Activated CD8-positive, alpha-beta T cell treated with anti-CD3 and anti-CD28 coated beads for 36 hours (primary cell): ENCODE results near the gene TPSG1. TPM values are rescaled to one million over a fixed set of nuclear protein-coding genes. Genes with fewer than 3 reads are reported as not detected.
A peak's percentile ranks its signal among the peaks of the same experiment; 100 is the strongest.
"Not testable (repeated sequence)": the region's sequence is repeated elsewhere in the genome, so short reads cannot be mapped to it uniquely, and the experiment has no call there.

Source experiments
- ATAC-seq: fragments of 200-7000 bp; cut with Tn5 transposase; one replicate; pipeline ENCODE4 v1.10.0; 2021; ENCODE audit warnings: mild to moderate bottlenecking, moderate library complexity
- CTCF ChIA-PET: fragments of 350-600 bp; sonication (Branson Sonifier 250); formaldehyde crosslinking; loops from one replicate; lab custom pipeline; 2021; ENCODE audit warnings: antibody characterized with exemption; lab: Charles Lee
- POLR2A ChIA-PET: fragments of 350-600 bp; sonication (Branson Sonifier 250); formaldehyde crosslinking; loops from one replicate; lab custom pipeline; 2021; ENCODE audit warnings: antibody characterized with exemption; lab: Charles Lee
- DNase-seq: peaks from one replicate; pipeline ENCODE4 v3.0.0-alpha.2; 2020
- H3K27ac Mint-ChIP-seq: one replicate; pipeline ENCODE4 v1.8.0; 2021; ENCODE audit warnings: mild to moderate bottlenecking, mixed read lengths
- H3K27me3 Mint-ChIP-seq: one replicate; pipeline ENCODE4 v1.8.0; 2021; ENCODE audit warnings: mixed read lengths
- H3K36me3 Mint-ChIP-seq: one replicate; pipeline ENCODE4 v1.8.0; 2021; ENCODE audit warnings: low read depth, mixed read lengths
- H3K4me1 Mint-ChIP-seq: one replicate; pipeline ENCODE4 v1.8.0; 2021; ENCODE audit warnings: low read depth, mixed read lengths
- H3K4me3 Mint-ChIP-seq: one replicate; pipeline ENCODE4 v1.8.0; 2021; ENCODE audit warnings: mild to moderate bottlenecking, moderate library complexity, mixed read lengths
- H3K9me3 Mint-ChIP-seq: one replicate; pipeline ENCODE4 v1.8.0; 2021; ENCODE audit warnings: mixed read lengths
- CTCF ChIP-seq: fragments of 200-600 bp; IDR thresholded peaks from one replicate; pipeline ENCODE4 v1.8.0; 2022; ENCODE audit warnings: antibody characterized with exemption, mild to moderate bottlenecking
- intact Hi-C: fragments of 100-400 bp; cut with micrococcal nuclease; formaldehyde crosslinking; loops from one replicate; pipeline ENCODE4 v1.10.0; 2022
- total RNA-seq, 2 experiments: library from RNA; stranded (reverse); gene quantifications; one replicate each; pipeline ENCODE4 v1.2.3, GENCODE V29; 2021

The TPSG1 gene
- total RNA-seq, 2 experiments from 2014 or later: not detected

- Mint-ChIP-seq H3K4me3 (no peak overlapping the region), H3K27me3 (peaks cover 3% of the 10 kb centered on the region), H3K27ac (no peak overlapping the region), H3K4me1 (no peaks in the 10 kb centered on the region), H3K9me3 (no peaks in the 10 kb centered on the region), H3K36me3 (no peaks in the 10 kb centered on the region)
- DNase-seq (no peak), ATAC-seq (no peak)
- ChIA-PET POLR2A (no interaction called here), CTCF (no interaction called here)
- intact Hi-C loops: no loop called here
- no peak for TF ChIP-seq CTCF
These were observed 20.5 kb upstream of the TPSG1 start for GRCh38 chr16:1245452-1246020.

- no peaks in the 10 kb centered on the region for H3K9me3 Mint-ChIP-seq
- intact Hi-C loops: no loop called here
- no peaks in the 10 kb centered on the region for H3K4me1 Mint-ChIP-seq
- ATAC-seq: no peak
- H3K27ac Mint-ChIP-seq: no peak overlapping the region
- no peak overlapping the region for H3K4me3 Mint-ChIP-seq
- TF ChIP-seq CTCF: no peak
- CTCF ChIA-PET: no interaction called here
- peak; percentile 23 for DNase-seq
- POLR2A ChIA-PET: no interaction called here
- H3K27me3 Mint-ChIP-seq: peaks cover 3% of the 10 kb centered on the region
- no peaks in the 10 kb centered on the region for H3K36me3 Mint-ChIP-seq
These were observed 19.8 kb upstream of the TPSG1 start for GRCh38 chr16:1244881-1245280.

- H3K27ac Mint-ChIP-seq, POLR2A ChIA-PET, H3K4me1 Mint-ChIP-seq, CTCF ChIA-PET, intact Hi-C loops, H3K9me3 Mint-ChIP-seq, DNase-seq, H3K36me3 Mint-ChIP-seq, H3K27me3 Mint-ChIP-seq, ATAC-seq, H3K4me3 Mint-ChIP-seq: not testable (repeated sequence)
These were observed 19.1 kb upstream of the TPSG1 start for GRCh38 chr16:1243907-1244850.

GRCh38 chr16:1243363-1243762 lies 18.3 kb upstream of the TPSG1 start:
- H3K27me3 Mint-ChIP-seq: not testable (repeated sequence)

GRCh38 chr16:1241081-1241480 lies 16.0 kb upstream of the TPSG1 start:
- H3K4me3 Mint-ChIP-seq, CTCF ChIA-PET, H3K36me3 Mint-ChIP-seq, ATAC-seq, H3K27ac Mint-ChIP-seq, H3K4me1 Mint-ChIP-seq, intact Hi-C loops, H3K9me3 Mint-ChIP-seq, POLR2A ChIA-PET, H3K27me3 Mint-ChIP-seq, DNase-seq: not testable (repeated sequence)

More at GRCh38 chr16:1243363-1243762, 18.3 kb upstream of the TPSG1 start:
- H3K9me3 Mint-ChIP-seq, H3K36me3 Mint-ChIP-seq, ATAC-seq, POLR2A ChIA-PET, H3K4me3 Mint-ChIP-seq, H3K4me1 Mint-ChIP-seq, H3K27ac Mint-ChIP-seq, DNase-seq, CTCF ChIA-PET, intact Hi-C loops: not testable (repeated sequence)

DNA sequence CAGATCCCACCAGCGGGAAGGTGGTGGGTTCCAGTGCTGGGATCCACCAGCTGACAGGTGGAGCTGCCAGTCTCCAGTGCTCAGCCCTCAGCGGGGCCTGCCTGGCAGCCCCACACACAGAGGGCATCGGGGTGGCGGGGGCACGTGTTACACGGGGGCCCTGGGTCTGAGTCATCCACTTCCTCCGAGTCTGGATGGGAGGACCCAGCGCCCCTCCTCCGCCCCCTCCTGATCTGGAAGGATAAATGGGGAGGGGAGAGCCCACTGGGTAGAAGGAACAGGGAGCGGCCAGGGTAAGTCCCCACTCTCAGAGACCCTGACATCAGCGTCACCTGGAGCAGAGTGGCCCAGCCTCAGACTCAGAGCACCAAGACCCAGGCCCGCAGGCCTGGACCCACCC lies 15.4 kb upstream of the TPSG1 start, which contains the start of gene TPSAB1:
Gene TPSAB1, plus strand, starts transcription at position 270 of the 400 bp plus-strand sequence. CDS start 234 bp downstream, outside the sequence.
- POLR2A ChIA-PET, H3K9me3 Mint-ChIP-seq, H3K36me3 Mint-ChIP-seq, H3K27me3 Mint-ChIP-seq, H3K4me1 Mint-ChIP-seq, H3K4me3 Mint-ChIP-seq, DNase-seq, ATAC-seq, intact Hi-C loops, CTCF ChIA-PET, H3K27ac Mint-ChIP-seq: not testable (repeated sequence)

DNA sequence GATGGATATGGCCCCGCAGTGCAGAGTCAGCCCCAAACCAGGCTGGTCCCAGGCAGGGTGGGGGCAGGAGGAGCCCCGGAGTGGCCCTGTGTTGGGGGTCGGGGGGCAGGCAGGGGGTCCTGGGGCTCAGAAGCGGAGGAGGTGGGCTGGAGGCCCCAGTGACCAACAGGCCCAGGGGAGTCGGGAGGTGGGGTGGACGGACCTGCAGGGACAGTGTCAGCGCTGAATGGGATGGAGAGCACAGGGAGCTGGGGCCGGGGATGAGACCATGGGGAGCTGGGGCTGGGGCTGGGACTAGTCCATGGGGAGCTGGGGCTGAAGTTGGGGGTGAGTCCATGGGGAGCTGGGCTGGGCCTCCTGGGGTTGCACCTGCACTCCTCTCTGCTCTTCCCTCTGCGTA lies 14.5 kb upstream of the TPSG1 start:
- CTCF ChIA-PET, intact Hi-C loops, DNase-seq, H3K27me3 Mint-ChIP-seq, H3K36me3 Mint-ChIP-seq, ATAC-seq, POLR2A ChIA-PET, H3K9me3 Mint-ChIP-seq, H3K4me3 Mint-ChIP-seq, H3K27ac Mint-ChIP-seq, H3K4me1 Mint-ChIP-seq: not testable (repeated sequence)

DNA sequence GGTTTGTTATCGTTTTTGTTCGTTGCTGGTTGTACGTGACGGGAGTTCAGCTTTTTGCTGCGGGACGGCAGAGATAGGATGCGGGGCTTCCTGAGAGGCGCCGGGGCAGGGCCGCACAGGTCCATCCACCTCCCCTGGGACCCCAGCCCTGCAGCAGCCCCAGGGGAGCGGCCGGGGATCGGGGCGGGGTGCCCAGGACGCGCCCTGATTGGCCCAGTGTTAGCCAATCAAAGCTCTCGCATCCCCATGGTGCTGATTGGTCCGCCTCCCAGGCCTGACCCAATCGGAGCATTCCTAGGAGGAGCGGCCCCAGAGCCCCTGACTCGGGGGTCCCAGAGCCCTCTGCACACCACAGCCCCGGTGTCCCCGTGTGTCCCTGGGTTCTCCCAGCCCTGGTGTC lies 13.8 kb upstream of the TPSG1 start:
- H3K4me3 Mint-ChIP-seq, DNase-seq, H3K27me3 Mint-ChIP-seq, POLR2A ChIA-PET, H3K27ac Mint-ChIP-seq, H3K36me3 Mint-ChIP-seq, intact Hi-C loops, H3K4me1 Mint-ChIP-seq, H3K9me3 Mint-ChIP-seq, ATAC-seq: not testable (repeated sequence)
- CTCF ChIA-PET: interaction anchor here (0.9 kb wide), 1 partner anchor 181 kb away, joined by 3 read pairs; no protein-coding TSS in a partner anchor
